Neural cell (in vitro differentiated cells): ENCODE results near the gene IKBKG. TPM values are rescaled to one million over a fixed set of nuclear protein-coding genes. Genes with fewer than 3 reads are reported as not detected.

Source experiments
- H2AFZ ChIP-seq: fragments of 200-600, 300-800 bp; sonication (generic), shearing (Covaris generic); 2 replicates; pipeline ENCODE4 v1.6.0; 2014; ENCODE audit warnings: low read depth, mild to moderate bottlenecking, antibody characterized with exemption, low read length, moderate library complexity
- H3F3A ChIP-seq: fragments of 200-600 bp; shearing (Covaris generic); 2 replicates; pipeline ENCODE4 v1.6.1; 2016; ENCODE audit warnings: mild to moderate bottlenecking, moderate library complexity, mixed read lengths, antibody characterized with exemption, low read length; ENCODE audit not compliant: insufficient read depth, poor library complexity, severe bottlenecking
- H3K27ac ChIP-seq: fragments of 200-600, 300-800 bp; sonication (generic), shearing (Covaris generic); 2 replicates; pipeline ENCODE4 v1.5.1; 2014; ENCODE audit warnings: mild to moderate bottlenecking, low read length, moderate library complexity
- H3K27me3 ChIP-seq: fragments of 300-800, 200-600 bp; sonication (generic), shearing (Covaris generic); 2 replicates; pipeline ENCODE4 v1.6.0; 2014; ENCODE audit warnings: mild to moderate bottlenecking, low read depth, low read length, moderate library complexity; ENCODE audit not compliant: insufficient read depth
- H3K36me3 ChIP-seq: fragments of 300-800, 200-600 bp; sonication (generic), shearing (Covaris generic); 2 replicates; pipeline ENCODE4 v1.5.1; 2014; ENCODE audit warnings: mild to moderate bottlenecking, antibody characterized with exemption, low read length, moderate library complexity; ENCODE audit not compliant: insufficient read depth
- H3K4me2 ChIP-seq: fragments of 300-800, 200-600 bp; sonication (generic), shearing (Covaris generic); 2 replicates; pipeline ENCODE4 v1.6.0; 2014; ENCODE audit warnings: mild to moderate bottlenecking, low read length
- H3K4me3 ChIP-seq: fragments of 300-800, 200-600 bp; sonication (generic), shearing (Covaris generic); 2 replicates; pipeline ENCODE4 v1.5.1; 2014; ENCODE audit warnings: mild to moderate bottlenecking, low read length, moderate library complexity
- H3K79me2 ChIP-seq: fragments of 200-600 bp; shearing (Covaris generic); replicated peaks from 2 replicates; pipeline ENCODE4 v1.6.0; 2014; ENCODE audit warnings: mild to moderate bottlenecking, low read length, moderate library complexity; ENCODE audit not compliant: insufficient read depth
- H3K9ac ChIP-seq: fragments of 300-800, 200-600 bp; sonication (generic), shearing (Covaris generic); 2 replicates; pipeline ENCODE4 v1.6.1; 2016; ENCODE audit warnings: mild to moderate bottlenecking, low read length, mixed read lengths
- H3K9me2 ChIP-seq: fragments of 200-600 bp; shearing (Covaris generic); 2 replicates; pipeline ENCODE4 v1.6.1; 2016; ENCODE audit warnings: mild to moderate bottlenecking, low read length, mixed read lengths; ENCODE audit not compliant: insufficient read depth
- H3K9me3 ChIP-seq: fragments of 200-600, 300-800 bp; sonication (generic), shearing (Covaris generic); 2 replicates; pipeline ENCODE4 v1.6.1; 2016; ENCODE audit warnings: mild to moderate bottlenecking, mixed run types, low read length, moderate library complexity, mixed read lengths
- H4K20me1 ChIP-seq: fragments of 200-600 bp; shearing (Covaris generic); 2 replicates; pipeline ENCODE4 v1.6.1; 2016; ENCODE audit warnings: mild to moderate bottlenecking, mixed run types; ENCODE audit not compliant: insufficient read depth
- CTCF ChIP-seq: fragments of 450-650 bp; IDR thresholded peaks from 2 replicates; pipeline ENCODE4 v1.5.1; 2014; ENCODE audit warnings: antibody characterized with exemption, mild to moderate bottlenecking, moderate library complexity; ENCODE audit not compliant: poor library complexity, severe bottlenecking
- EP300 ChIP-seq: fragments of 450-650 bp; conservative IDR thresholded peaks from 2 replicates; pipeline ENCODE4 v1.6.1; 2014; ENCODE audit warnings: antibody characterized with exemption, mild to moderate bottlenecking, moderate library complexity; ENCODE audit not compliant: poor library complexity, severe bottlenecking
- EZH2 ChIP-seq: fragments of 200-600, 300-800 bp; shearing (Covaris generic), sonication (generic); IDR thresholded peaks from 2 replicates; pipeline ENCODE4 v1.6.1; 2014; ENCODE audit warnings: antibody characterized with exemption, low read length, borderline replicate concordance, mild to moderate bottlenecking; ENCODE audit not compliant: insufficient read depth, poor library complexity, severe bottlenecking
- MXI1 ChIP-seq: fragments of 450-650 bp; conservative IDR thresholded peaks from 2 replicates; pipeline ENCODE4 v1.6.1; 2014; ENCODE audit warnings: antibody characterized with exemption, mild to moderate bottlenecking; ENCODE audit not compliant: poor library complexity, severe bottlenecking
- POLR2AphosphoS5 ChIP-seq: IDR thresholded peaks from 2 replicates; pipeline ENCODE4 v1.6.1; 2012
- RAD21 ChIP-seq: fragments of 450-650 bp; conservative IDR thresholded peaks from 2 replicates; pipeline ENCODE4 v1.6.1; 2014; ENCODE audit warnings: antibody characterized with exemption, mild to moderate bottlenecking, moderate library complexity
- REST ChIP-seq: IDR thresholded peaks from 2 replicates; pipeline ENCODE4 v1.6.1; 2012; ENCODE audit warnings: borderline replicate concordance
- SMC3 ChIP-seq: fragments of 450-650 bp; conservative IDR thresholded peaks from 2 replicates; pipeline ENCODE4 v1.6.1; 2014; ENCODE audit warnings: antibody characterized with exemption, mild to moderate bottlenecking, moderate library complexity; ENCODE audit not compliant: poor library complexity
- TAF1 ChIP-seq: IDR thresholded peaks from 2 replicates; pipeline ENCODE4 v1.6.1; 2012; ENCODE audit warnings: low read depth
- polyA plus RNA-seq: library from polyadenylated mRNA; depleted of rRNA; stranded (reverse); fragments of >200 nt; gene quantifications from 2 replicates; pipeline ENCODE4 v1.2.3, GENCODE V29; 2014

Gene IKBKG
- polyA plus RNA-seq, 1 donor from 2014 or later = 37.7 TPM

GRCh38 chrX:154602766-154603437 is 55.5 kb downstream of the IKBKG start:
- H3K4me3 ChIP-seq = no peak overlapping the region
- H3K9me3 ChIP-seq = no peaks in the 10 kb centered on the region
- no peak overlapping the region for H3K4me2 ChIP-seq
- H3K9ac ChIP-seq = no peak overlapping the region
- H3K27ac ChIP-seq = no peak overlapping the region
- H4K20me1 ChIP-seq = no peaks in the 10 kb centered on the region
- no peaks in the 10 kb centered on the region for H3F3A ChIP-seq
- no peaks in the 10 kb centered on the region for H3K9me2 ChIP-seq
- no peaks in the 10 kb centered on the region for H3K79me2 ChIP-seq
- H3K36me3 ChIP-seq = no peaks in the 10 kb centered on the region
- no peak overlapping the region for H2AFZ ChIP-seq
- no peaks in the 10 kb centered on the region for H3K27me3 ChIP-seq
- TF ChIP-seq POLR2AphosphoS5 = no peak
- no peak for TF ChIP-seq MXI1

GRCh38 chrX:154603438-154604430 is 56.3 kb downstream of the IKBKG start:
- Histone ChIP-seq H3K27me3 (no peaks in the 10 kb centered on the region), H3K79me2 (no peaks in the 10 kb centered on the region), H2AFZ (no peak overlapping the region), H3K27ac (no peak overlapping the region), H3K4me2 (no peak overlapping the region), H3K9me3 (no peaks in the 10 kb centered on the region), H3K4me3 (no peak overlapping the region), H3K9ac (no peak overlapping the region), H3F3A (no peaks in the 10 kb centered on the region), H3K9me2 (no peaks in the 10 kb centered on the region), H4K20me1 (no peaks in the 10 kb centered on the region), H3K36me3 (no peaks in the 10 kb centered on the region)
- TF ChIP-seq MXI1 (no peak), EZH2 (no peak), SMC3 (no peak), TAF1 (no peak), REST (no peak), CTCF (no peak), RAD21 (no peak), POLR2AphosphoS5 (no peak), EP300 (no peak)
